Hepatic stellate cell (primary cell): ENCODE data around the gene CTSH.
"Not testable (repeated sequence)": the region's sequence is repeated elsewhere in the genome, so short reads cannot be mapped to it uniquely, and the experiment has no call there.

Source experiments
- DNase-seq: peaks from one replicate; pipeline ENCODE4 v3.0.0; 2011; ENCODE audit warnings: low spot score

CTSH gene

DNA sequence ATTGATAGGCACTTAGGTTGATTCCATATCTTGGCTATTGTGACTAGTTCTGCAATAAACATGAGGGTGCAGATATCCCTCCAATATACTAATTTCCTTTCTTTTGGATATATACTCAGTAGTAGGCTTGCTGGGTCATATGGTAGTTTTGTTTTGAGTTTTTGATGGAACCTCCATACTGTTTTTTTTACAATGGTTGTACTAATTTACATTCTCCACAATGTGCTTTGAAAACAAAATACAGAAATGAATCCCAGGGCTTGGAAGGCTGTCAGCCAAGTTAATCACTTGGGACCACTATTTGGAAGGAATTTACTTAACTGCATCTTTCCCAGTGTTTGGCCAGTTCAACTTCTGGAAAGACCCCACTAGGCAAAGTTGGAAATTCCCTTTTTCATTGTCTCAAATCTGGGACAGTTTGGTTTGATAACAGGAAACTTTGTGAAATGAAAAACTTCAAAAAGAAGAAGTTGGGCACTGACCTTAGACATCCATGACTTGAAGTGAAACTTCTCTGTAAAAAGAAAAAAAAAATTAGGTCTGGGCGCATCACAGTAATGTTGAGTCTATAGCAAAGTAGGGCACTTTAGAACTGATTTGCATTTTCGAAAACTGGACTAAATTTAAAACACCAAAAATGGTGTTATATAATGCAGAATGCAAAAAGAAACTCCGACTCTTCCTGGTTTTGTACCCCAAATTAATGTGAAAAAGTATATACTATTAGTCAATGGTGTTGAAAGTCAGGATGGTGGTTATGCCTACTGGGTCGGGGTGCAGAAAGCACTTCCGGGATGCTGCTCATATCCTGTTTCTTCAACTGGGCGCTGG lies 6.0 kb downstream of the CTSH start:
- DNase-seq, result no peak

GRCh38 chr15:78937132-78937739 lies 7.6 kb downstream of the CTSH start:
- DNase-seq, result no peak

DNA sequence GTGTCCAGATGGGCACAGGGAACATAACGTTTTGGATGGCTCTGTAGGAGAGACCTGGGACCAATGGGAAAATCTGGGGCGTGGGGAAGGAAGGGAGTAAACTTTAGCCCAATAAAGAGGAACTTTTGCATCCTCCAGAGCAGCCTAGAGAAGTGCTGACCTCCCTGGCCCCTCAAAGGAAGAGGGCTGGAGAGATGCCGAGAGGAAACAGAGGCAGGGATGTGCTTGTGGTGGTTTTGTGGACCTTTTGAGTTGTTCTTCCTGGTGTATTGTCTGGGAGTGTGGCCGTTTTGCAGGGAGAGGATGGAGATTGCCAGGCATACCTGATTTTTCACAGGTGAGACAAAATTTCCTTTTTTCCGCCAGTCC lies 10.2 kb downstream of the CTSH start:
- DNase-seq, result no peak

DNA sequence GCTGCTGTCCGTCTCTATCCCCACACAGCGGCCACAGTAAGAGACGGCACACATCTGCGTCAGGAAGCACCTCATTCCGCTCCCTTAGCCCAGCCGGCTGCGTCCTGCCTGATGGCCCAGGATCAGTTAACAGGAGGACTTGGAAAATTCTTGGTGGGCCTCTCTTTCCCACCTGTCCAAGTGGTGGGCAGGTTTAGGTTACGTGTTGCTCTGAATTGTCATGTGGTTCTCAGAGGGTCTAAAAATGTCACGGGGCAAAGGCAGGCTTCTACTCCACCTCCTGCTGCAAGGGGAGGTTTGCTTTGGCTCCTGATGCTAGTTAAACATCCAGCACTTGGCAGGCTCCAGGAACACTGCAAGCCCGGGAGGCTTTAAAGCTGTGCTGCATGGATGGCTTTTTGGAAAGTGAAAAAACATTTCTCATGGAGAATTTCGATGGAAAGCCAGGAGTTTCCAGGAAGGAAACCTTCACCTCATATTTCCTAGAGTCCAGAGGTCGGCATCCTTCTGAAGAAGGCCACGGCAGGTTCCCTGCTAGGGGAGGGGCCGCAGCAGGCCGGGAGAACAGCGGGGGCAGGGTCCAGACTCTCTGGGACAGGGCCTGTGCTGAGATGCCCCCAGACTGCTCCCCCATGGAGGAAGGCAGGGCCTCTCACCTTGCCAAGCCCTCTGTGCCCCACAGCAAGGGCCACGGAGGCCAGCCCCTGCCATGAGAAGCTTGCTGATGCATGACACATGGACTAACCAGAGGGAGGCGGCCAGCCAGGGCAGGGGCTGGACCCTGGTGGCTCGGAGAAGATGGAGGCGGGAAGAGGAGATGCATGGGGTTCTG lies 10.8 kb downstream of the CTSH start:
- no peak for DNase-seq

DNA sequence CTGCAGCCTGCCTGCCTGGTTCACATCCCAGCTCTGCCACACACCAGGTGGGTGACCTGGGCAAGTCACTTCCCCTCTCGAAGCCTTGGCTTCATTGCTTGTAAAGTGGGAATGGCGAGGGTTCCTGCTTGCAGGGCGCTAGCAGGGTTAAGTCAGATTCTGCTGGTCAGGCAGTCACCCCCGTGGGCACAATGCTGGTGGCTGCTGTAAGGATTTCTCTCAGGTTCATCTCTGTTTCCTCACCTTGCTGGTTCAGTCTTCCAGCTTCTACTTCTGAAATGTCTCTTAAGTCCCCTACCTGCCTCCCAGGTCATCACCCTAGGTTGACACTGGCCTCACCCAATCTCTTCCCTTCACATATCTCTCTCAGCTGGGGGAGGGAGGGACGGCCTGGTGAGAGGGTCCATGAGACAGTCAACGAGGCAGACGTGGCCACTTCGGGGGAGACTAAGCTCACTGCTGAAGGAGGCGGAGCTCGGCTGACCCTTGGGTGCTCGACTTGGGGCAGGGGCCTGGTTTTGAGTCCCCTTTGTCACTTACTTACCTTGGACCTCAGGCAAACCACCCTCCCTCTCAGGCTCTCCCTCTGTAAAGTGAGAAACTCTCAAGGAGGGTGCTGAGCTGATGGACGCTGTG lies 11.5 kb downstream of the CTSH start:
- no peak for DNase-seq

GRCh38 chr15:78932258-78932808 lies 12.5 kb downstream of the CTSH start:
- DNase-seq, result no peak

DNA sequence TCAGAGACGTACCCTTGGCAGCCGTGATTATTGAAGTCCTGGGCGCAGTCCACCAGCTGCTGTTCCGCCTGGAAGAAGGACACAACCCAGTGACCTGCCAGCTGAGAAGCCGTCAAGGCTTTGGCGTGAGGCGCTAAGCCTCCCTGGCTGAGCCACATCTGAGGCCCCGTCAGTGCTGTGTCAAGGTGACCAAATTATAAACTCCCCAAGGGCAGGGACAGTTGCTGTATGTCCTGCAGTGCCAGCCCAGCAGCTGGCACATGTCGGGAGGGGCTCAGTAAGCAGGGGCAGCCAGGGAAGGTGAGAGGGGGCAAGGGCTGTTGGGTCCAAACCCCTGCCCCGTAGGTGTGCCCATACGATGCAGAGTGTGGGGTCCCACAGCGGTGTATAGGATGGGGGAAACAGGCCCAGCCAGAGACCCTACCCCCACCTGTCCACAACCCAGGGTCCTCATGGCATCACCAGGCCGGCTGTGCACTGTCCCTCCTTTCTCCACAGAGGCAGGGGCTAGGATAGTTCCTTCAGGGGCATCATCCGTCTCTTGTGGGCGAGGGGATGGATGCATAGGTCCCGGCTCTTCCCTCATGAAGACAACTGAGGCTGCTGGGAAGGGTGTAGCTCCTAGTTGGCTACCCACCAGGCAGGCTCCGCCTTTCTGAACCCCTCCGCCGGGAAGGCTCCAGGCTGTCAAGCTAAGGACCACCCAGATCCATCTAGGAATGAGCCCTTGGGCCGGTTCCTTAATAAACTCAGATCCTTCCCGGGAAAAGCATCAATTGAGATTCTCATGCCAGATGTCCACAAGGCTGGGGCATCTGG lies 13.2 kb downstream of the CTSH start:
- DNase-seq, result no peak

- peak; percentile 75 for DNase-seq
Observed at GRCh38 chr15:78930577-78931388, 14.1 kb downstream of the CTSH start.

DNA sequence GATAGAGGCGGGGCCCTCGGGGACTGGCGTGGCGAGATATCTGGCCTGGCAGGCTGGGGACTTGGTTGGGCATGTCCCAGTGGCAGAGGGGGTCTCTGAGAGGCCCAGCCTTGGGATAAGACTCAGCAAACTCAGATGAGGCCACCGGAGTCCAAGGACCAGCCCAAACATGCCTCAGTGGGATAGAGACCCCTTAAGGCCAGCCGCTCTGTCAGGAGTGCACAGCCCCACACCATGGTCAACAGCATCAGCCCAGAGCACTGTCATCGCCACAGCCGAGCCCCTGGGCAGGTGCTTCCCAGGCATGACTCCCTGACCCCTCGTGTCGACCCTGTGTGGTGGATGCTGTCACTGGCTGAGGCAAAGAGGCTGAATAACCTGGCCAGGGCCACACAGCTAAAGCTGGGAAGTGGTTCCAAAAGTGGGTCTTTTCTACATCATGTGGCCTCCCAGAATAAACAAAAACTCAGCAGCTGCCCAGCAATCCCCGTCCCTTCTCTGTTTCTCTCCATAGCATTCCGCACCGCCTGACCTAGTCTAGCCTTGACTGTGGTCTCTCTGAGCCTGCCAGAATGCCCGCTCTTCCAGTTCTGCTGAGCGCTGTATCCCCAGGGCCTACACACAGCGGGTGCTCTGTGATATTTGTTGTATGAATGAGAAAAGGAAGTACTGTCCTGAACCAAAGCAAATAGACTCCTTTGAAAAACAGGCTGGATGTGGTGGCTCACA lies 15.1 kb downstream of the CTSH start:
- DNase-seq, result no peak

GRCh38 chr15:78928616-78929093 lies 16.2 kb downstream of the CTSH start:
- DNase-seq, result no peak

DNA sequence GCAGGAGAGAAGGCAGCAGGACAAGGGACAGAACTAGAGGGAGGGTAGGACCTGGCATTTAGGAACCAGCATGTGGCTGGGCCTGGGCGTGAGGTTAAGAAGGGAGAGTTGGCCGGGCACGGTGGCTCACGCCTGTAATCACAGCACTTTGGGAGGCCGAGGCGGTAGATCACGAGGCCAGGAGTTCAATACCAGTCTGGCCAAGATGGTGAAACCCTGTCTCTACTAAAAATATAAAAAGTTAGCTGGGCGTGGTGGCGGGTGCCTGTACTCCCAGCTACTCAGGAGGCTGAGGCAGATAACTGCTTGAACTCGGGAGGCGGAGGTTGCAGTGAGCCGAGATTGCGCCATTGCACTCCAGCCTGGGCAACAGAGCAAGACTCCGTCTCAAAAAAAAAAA lies 16.7 kb downstream of the CTSH start:
- DNase-seq, result not testable (repeated sequence)

DNA sequence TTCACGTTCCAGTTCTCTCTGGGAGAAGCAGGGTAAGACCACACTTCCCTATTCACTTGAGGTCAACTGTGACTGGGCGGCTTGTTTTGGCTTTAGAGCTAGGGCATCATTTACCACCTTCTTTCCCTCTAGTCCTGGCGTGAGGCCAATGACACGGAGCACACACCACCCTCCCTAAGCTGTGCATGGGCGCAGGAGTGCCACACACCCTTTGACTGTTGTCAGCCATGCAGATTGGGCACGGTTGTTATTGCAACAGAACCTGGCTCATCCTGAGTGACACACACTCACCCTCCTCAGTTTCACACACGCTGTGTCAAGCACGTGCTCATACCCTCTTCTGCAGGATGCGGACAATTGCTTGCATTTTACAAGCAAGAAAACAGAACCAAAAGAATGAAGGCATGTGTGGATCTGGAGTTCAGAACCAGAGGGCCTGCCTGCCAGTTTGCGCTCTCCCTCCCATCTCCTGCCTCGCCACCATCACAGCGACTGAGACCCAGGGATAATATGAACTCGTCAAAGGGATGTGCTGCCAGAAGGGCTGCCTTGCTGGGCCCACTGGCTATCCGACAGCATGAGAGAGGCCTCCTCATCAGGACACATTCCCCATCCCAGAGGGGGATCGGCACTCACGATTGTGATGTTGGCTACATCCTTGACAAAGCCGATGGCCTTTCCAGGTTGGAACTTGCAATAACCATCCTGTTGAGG lies 17.6 kb downstream of the CTSH start:
- no peak for DNase-seq

GRCh38 chr15:78925956-78926743 lies 18.7 kb downstream of the CTSH start:
- DNase-seq, result no peak

DNA sequence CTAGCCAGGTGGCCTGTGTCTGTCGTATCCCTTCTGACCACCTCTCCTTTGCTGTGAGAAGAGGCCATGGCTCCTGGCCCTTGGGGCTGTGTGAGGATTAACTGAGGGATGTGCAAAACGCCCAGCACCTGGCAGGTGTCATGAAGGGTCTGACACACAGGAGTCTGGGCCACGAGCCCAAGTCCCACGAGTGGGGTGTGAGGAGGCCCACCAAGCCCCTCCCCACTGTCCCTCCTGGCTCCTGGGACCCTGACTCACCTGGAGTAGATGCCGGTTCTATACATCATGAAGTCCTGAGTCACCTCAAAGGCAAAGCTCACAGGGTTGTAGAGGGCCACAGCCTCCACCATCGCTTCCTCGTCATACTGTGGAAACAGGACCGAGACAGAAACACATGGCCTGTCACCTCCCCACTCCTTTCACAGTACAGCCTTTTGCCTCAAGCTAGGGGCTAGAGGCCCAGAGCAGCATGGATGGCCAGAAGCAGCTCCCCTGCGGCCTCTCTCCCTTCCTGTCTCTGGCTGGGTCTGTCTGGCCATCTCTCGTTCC lies 19.7 kb downstream of the CTSH start:
- no peak for DNase-seq

- DNase-seq, result no peak
Observed at GRCh38 chr15:78923480-78924360, 21.1 kb downstream of the CTSH start.

DNA sequence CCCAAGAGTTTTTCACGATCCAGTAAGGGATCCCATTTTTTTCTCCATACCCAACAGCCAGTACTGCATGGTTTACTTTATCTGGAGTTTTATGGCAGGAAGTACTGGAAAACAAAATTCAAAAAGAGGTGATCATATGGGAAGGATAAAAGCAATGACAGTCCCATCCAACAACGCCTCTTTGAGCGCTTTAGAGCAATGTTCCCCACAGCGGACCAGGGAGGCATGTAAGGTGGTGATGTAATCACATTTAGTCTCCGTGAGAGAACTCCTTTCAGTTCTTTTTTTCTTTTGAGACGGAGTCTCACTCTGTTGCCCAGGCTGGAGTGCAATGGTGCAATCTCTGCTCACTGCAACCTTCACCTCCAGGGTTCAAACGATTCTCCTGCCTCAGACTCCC lies 21.8 kb downstream of the CTSH start:
- no peak for DNase-seq

DNA sequence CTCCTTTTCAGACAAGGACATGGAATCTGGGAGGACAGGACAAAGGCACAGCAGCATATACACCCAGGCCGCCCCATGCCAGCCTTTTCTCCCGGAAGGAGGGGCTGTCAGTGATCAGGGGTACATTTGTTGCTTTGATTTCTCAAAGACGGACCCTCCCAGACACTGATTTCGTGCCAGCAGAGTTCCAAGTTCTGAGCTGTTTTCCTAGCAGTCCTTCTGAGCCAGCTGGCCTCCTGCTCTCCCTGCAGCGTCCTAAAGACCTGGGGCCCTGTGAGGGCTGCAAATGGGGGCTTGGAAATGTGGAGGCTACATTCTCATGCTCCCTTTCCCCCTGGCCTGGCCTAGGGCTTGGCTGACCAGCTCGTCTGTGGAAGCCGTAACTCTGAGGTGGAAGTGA lies 22.3 kb downstream of the CTSH start:
- DNase-seq, result no peak
